ENCODE results near the gene HMGXB3.
A peak's percentile ranks its signal among the peaks of the same experiment; 100 is the strongest.

HMGXB3 gene

DNA sequence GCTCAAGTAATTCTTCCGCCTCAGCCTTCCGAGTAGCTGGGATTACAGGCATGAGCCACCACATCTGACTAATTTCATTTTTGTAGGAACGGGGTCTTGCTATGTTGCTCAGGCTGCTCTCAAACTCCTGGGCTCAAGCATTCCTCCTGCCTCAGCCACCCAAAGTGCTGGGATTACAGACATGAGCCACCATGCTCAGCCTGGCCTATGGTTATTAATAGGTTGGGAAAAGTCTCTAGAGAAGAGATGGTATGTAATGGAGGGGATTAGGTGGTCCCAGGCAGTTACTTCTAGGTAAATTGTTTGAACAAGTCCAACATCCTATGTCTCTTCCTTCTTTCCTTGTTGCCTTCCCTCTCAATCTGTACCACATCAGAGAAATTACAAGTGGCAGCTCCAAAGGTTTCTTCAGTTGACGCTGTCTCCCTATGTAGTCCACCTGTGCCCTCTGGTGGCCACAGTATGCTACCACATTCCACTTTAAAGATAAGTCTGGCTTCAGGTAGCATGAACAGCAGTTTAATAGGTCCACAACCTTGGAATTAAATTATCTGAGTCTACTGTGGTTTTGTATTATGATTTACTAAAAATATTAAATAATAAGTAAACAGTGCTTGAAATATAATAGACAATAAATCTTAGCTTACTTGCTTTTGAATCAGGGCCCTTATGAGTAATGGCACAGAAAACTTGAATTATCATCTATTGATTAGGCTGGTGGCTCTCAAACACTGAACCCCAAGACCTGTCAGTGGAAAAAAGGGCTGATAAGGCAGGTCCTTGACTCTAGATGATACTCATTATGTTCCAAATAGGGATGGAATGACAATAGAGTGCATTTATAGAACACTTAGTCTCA lies 9.8 kb upstream of the HMGXB3 start:
- peak; percentile 64 to 71 for DNase-seq

GRCh38 chr5:149993471-149993870 lies 7.1 kb upstream of the HMGXB3 start:
- DNase-seq: no peak

DNA sequence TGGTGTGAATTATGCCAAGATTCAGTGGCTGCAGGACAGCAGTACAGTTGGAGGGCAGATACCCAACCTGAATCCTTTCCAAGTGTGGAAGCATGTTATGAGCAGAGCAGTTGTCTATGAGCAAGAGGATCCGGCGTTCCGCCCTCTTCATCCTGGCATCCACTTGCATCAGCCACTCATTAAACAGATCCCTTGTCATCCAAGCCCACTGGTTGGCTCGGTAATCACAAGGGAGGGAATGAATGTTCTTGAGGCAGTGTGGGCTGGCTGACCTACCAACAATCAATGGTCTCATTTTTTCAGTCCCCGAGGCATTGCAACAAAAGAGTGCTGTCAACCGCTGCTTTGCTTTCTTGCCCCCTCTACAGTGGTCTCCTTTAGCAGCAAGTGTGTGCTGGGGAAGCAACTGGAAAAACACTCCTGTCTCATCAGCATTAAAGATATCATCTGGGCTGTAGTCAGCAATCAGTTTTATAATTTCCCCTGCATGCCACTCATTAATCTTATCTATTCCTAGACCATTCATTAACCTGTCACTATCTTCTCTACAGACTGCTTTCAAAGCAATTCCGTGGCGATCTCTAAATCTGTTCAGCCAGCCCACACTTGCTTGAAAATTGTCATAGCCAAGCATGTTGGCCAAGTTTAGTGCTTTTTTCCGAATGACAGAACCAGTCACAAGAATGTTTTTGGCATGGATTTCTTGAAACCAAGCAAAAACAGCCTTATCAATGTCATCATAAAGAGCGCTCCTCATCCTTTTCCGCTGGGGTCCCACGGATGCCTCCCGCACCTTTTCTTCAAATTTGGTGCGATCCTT lies 4.9 kb upstream of the HMGXB3 start:
- no peak for DNase-seq

GRCh38 chr5:149996205-149996890 lies 4.2 kb upstream of the HMGXB3 start:
- no peak for DNase-seq

DNA sequence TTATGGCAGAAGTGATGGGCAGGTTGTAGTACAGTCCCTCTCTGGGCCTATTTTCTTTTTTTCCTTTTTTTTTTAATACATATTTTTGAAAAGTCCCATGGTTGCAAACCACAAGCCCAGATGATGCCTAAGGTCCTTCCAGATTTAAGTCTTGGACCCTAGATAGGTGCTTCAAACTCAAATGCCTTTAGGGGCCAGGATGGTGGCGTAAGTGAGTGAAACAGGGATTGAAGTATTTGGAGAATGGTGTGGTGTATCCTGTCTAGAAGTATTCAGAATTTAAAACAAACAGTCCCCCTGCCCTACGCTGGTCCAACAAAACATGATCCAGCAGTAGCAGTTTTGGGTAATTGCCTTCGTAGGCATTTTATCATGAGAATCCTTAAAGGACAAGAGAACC lies 2.3 kb upstream of the HMGXB3 start:
- no peak for DNase-seq

GRCh38 chr5:149999359-149999758 lies 1.2 kb upstream of the HMGXB3 start:
- DNase-seq: no peak

GRCh38 chr5:149999866-150000255 lies 678 bp upstream of the HMGXB3 start:
- DNase-seq: no peak

- peak; percentile 30 to 37 for DNase-seq
Measured at GRCh38 chr5:150000990-150001659, 586 bp downstream of the HMGXB3 start.

DNA sequence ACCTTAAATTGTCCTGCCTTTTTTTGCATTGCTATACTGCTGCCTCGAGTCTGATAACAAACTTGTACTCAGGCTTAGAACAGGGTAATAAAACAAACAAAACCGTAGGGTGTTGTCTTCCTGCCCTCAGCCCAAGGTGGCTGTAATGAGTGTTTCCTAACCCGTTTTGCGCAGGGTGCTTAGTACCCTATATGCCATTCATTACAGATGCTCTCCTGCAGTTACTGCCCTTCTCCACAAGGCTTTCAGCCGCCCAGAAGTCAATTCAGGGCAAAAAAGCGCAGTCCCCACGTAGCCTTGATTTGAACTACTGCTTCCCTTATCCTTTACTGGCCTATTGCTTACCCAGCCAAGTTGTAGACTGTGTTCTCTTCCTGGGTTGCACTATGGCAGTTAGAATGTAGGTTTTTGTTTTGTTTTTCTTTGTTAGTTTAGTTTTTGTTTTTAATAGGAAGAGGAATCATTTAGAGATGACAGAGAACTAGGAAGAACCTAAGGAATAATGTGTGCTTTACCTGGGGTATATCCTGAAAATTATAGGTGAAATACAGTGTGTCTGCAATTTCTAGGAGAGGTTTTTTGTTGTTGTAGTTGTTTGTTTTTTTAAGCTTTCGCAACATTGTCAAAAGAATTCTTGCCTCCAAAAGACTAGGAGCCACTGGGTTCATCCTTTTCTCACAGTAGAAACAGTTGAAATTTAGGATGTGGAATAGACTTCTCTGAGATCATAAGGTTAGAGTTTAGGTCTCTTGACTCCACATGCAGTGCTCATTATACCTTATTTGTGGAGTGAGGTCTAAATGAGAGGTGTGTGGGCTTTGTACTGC lies 1.3 kb downstream of the HMGXB3 start:
- DNase-seq: peak; percentile 56 to 58

- no peak for DNase-seq
Measured at GRCh38 chr5:150006318-150006717, 5.8 kb downstream of the HMGXB3 start.

- DNase-seq: no peak
Measured at GRCh38 chr5:150007050-150007449, 6.5 kb downstream of the HMGXB3 start.

GRCh38 chr5:150009671-150010387 lies 9.3 kb downstream of the HMGXB3 start:
- no peak for DNase-seq

DNA sequence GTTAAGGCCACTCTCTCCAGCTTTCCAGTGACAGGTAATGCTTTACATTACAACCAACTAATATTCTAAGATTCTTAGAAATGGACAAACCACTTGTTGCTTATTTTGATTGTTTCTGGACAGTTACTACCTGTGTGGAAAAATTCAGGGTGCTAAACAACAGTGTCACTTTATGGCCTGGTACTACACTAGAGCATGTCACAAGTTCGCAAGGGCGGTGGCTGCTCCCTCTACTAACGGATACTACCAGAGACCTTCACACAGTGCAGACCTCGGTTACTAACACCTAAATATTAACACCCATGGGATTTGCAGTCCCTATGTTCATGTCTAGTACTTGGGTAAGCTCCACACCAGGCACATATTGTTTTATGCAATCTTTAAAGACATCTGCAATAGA lies 13.4 kb downstream of the HMGXB3 start:
- DNase-seq: no peak

- no peak for DNase-seq
Measured at GRCh38 chr5:150014456-150014855, 13.9 kb downstream of the HMGXB3 start.

GRCh38 chr5:150015415-150015814 lies 14.9 kb downstream of the HMGXB3 start:
- DNase-seq: no peak

- no peak for DNase-seq
Measured at GRCh38 chr5:150016537-150016936, 16.0 kb downstream of the HMGXB3 start.

- DNase-seq: no peak
Measured at GRCh38 chr5:150017226-150018005, 16.9 kb downstream of the HMGXB3 start.

- no peak for DNase-seq
Measured at GRCh38 chr5:150020249-150020648, 19.7 kb downstream of the HMGXB3 start.

DNA sequence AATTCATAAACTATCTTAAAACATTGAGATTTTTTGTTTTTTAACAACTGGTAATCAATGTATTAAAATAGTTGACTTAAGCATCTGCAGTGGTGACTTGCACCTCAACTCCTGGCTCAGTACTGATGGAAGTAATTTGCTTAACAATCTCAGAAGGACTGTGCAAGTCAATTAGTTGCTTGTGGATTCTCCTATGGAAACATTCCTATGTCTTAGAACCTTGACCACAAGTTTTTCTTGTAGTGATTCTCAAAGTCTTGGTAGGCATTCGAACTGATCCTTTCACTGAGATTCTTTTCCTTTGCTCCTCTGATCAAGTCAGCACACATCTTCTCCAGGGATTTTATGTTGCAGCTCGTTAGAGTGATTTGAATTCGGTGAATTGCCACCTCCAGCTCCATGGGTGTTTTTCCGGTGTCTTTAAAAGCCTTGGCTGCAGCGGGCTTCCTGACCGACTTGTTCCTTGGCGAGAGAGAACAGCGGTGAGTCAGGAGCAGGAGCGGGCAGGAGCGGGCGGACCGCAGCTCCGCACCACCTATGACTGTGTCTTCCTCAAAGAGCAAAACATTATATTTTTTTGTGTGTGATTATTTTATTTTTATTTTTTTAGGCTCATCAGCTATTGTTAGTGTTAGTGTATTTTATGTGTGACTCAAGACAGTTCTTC lies 21.1 kb downstream of the HMGXB3 start:
- no peak for DNase-seq

- no peak for DNase-seq
Measured at GRCh38 chr5:150022158-150022531, 21.6 kb downstream of the HMGXB3 start.
